ENCODE measurements around the gene ICAM2. TPM values are rescaled to one million over a fixed set of nuclear protein-coding genes. Genes with fewer than 3 reads are reported as not detected.
"Not testable (repeated sequence)": the region's sequence is repeated elsewhere in the genome, so short reads cannot be mapped to it uniquely, and the experiment has no call there.

Gene ICAM2
- total RNA-seq, 1 donor from 2014 or later, result 3.5 TPM

- ATAC-seq, result no peak
These were observed 23.8 kb downstream of the ICAM2 start for GRCh38 chr17:63996430-63997182.

- ATAC-seq, result no peak
These were observed 24.8 kb downstream of the ICAM2 start for GRCh38 chr17:63995626-63996025.

- ATAC-seq, result peak; percentile 38
These were observed 27.0 kb downstream of the ICAM2 start for GRCh38 chr17:63993368-63993985.

GRCh38 chr17:63991611-63992010 is 28.8 kb downstream of the ICAM2 start:
- no peak for ATAC-seq

GRCh38 chr17:63989622-63990345 is 30.6 kb downstream of the ICAM2 start:
- ATAC-seq, result no peak

- no peak for ATAC-seq
These were observed 31.5 kb downstream of the ICAM2 start for GRCh38 chr17:63988741-63989621.

GRCh38 chr17:63988127-63988478 is 32.3 kb downstream of the ICAM2 start:
- no peak for ATAC-seq

- no peak for ATAC-seq
These were observed 33.0 kb downstream of the ICAM2 start for GRCh38 chr17:63987221-63988126.

- ATAC-seq, result no peak
These were observed 33.6 kb downstream of the ICAM2 start for GRCh38 chr17:63986821-63987220.

GRCh38 chr17:63985387-63986140 is 34.9 kb downstream of the ICAM2 start:
- no peak for ATAC-seq

- ATAC-seq, result peak; percentile 90
These were observed 35.6 kb downstream of the ICAM2 start for GRCh38 chr17:63984651-63985386.

- ATAC-seq, result no peak
These were observed 36.2 kb downstream of the ICAM2 start for GRCh38 chr17:63984236-63984635.

- ATAC-seq, result no peak
These were observed 37.1 kb downstream of the ICAM2 start for GRCh38 chr17:63983320-63983719.

- ATAC-seq, result not testable (repeated sequence)
These were observed 37.8 kb downstream of the ICAM2 start for GRCh38 chr17:63982641-63983040.

GRCh38 chr17:63978272-63979200 is 41.9 kb downstream of the ICAM2 start:
- no peak for ATAC-seq

- no peak for ATAC-seq
These were observed 43.7 kb downstream of the ICAM2 start for GRCh38 chr17:63976702-63977101.

GRCh38 chr17:63975541-63976092 is 44.8 kb downstream of the ICAM2 start:
- ATAC-seq, result no peak

GRCh38 chr17:63974594-63975192 is 45.7 kb downstream of the ICAM2 start:
- ATAC-seq, result peak; percentile 39
